ENCODE measurements around the gene RBMS1.

GRCh38 chr2:160246356-160246755, 247.3 kb downstream of the RBMS1 start:
- TF ChIP-seq POLR2A (IDR thresholded peaks at IDR 0.05), result no peak
- no peak for TF ChIP-seq CTCF (IDR thresholded peaks at IDR 0.05)
- TF ChIP-seq POLR2AphosphoS5 (IDR thresholded peaks at IDR 0.05), result no peak
- TF ChIP-seq EP300 (IDR thresholded peaks at IDR 0.05), result no peak

All from gastroesophageal sphincter (tissue), 3 donors.